PC-9 (cell line): ENCODE results near the gene PPP2CA.

ENCODE experiments used
- EZH2 ChIP-seq: fragments of 200-600 bp; sonication (generic); IDR thresholded peaks from 2 replicates; pipeline ENCODE4 v1.8.0; 2017; ENCODE audit warnings: antibody characterized with exemption, low read depth
- TF ChIP-seq, protein P1 (sequence below): fragments of 200-600 bp; sonication (generic); conservative IDR thresholded peaks from 2 replicates; pipeline ENCODE4 v1.6.1; 2017; ENCODE audit warnings: mixed run types, antibody characterized with exemption, mild to moderate bottlenecking, moderate library complexity

GRCh38 chr5:134189031-134189430 is 36.8 kb downstream of the PPP2CA start:
- no peak for TF ChIP-seq EZH2
- TF ChIP-seq, protein P1, sequence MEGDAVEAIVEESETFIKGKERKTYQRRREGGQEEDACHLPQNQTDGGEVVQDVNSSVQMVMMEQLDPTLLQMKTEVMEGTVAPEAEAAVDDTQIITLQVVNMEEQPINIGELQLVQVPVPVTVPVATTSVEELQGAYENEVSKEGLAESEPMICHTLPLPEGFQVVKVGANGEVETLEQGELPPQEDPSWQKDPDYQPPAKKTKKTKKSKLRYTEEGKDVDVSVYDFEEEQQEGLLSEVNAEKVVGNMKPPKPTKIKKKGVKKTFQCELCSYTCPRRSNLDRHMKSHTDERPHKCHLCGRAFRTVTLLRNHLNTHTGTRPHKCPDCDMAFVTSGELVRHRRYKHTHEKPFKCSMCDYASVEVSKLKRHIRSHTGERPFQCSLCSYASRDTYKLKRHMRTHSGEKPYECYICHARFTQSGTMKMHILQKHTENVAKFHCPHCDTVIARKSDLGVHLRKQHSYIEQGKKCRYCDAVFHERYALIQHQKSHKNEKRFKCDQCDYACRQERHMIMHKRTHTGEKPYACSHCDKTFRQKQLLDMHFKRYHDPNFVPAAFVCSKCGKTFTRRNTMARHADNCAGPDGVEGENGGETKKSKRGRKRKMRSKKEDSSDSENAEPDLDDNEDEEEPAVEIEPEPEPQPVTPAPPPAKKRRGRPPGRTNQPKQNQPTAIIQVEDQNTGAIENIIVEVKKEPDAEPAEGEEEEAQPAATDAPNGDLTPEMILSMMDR: no peak
